Erythroblast (primary cell): ENCODE data around the gene TUBA4A.

Experiments
- DNase-seq, 2 experiments: peaks; one replicate each; lab custom pipeline; 2025; lab: John Stamatoyannopoulos, UW
- GATA1 ChIP-seq: IDR thresholded peaks from 2 replicates; pipeline ENCODE4 v1.6.1; 2011; ENCODE audit warnings: low read depth, mild to moderate bottlenecking, control low read depth, low read length, moderate library complexity
- POLR2A ChIP-seq: IDR thresholded peaks from 2 replicates; pipeline ENCODE4 v1.6.1; 2011; ENCODE audit warnings: mild to moderate bottlenecking, low read length

The TUBA4A gene

DNA sequence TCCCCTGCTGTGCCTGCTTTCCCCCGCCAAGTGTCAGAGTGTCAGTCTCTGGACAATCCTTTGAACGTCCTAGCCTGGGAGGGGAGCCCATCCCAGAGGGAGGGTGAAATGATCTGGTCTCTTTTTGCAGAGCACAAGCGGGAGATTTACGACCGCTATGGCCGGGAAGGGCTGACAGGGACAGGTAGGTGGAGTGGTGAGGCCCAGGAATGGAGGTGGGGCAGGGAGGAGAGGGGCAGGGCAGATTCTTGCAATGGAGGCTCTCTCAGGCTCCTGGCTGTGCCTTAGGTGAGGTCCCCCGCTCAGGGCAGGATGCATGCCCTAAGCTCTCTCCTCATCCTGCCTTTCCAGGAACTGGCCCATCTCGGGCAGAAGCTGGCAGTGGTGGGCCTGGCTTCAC lies 27.9 kb upstream of the TUBA4A start:
- TF ChIP-seq POLR2A = no peak
- TF ChIP-seq GATA1 = no peak
- no peak for DNase-seq

DNA sequence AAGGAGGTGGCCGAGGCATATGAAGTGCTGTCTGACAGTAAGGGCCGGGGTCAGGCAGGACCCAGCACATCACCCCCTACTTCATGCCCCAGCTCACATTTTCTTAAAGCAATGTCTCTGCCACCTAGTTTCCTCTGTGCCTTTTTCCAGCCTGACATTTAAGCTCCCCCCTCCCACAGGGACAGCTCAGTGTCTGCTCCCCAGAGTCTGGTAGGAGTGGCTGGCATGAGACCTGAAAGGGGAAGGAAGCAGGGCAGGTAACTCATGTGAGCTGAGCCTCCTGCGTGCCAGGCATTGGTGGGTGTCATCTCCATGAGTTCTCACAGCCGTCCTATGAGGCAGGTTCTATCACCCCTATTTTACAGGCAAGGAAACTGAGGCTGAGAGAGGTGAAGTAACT lies 26.9 kb upstream of the TUBA4A start:
- no peak for TF ChIP-seq POLR2A
- no peak for TF ChIP-seq GATA1
- no peak for DNase-seq

DNA sequence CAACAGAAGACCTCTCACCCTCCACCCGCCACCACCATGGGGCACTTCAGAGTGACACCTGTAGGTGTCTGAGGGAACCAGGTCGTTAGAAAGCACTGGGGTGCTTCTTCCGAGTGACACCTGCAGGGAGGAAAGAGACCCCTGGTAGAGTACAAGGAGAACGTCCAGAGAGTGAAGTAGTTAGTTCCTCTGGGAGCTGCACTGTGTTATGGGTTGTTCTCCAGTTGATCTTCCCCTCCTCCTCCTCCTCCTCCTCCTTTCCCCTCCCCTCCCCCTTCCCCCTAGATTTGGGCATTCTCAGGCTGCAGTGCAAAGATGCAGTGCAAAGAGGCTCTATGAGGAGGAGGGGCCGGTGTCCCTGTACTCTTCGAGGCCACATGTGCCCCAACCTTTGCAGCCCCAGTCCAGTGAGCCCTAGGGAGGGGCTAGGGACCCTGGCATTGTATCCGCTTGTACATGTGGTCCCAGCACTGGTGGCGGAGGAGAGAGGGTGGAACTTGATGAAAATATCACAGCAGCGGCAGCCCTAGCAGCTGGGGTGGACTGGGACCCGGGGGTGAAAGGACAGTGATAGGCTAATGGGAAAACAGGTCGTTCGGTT lies 26.3 kb upstream of the TUBA4A start:
- DNase-seq = no peak
- TF ChIP-seq POLR2A (peak; percentile 50), GATA1 (no peak)

DNA sequence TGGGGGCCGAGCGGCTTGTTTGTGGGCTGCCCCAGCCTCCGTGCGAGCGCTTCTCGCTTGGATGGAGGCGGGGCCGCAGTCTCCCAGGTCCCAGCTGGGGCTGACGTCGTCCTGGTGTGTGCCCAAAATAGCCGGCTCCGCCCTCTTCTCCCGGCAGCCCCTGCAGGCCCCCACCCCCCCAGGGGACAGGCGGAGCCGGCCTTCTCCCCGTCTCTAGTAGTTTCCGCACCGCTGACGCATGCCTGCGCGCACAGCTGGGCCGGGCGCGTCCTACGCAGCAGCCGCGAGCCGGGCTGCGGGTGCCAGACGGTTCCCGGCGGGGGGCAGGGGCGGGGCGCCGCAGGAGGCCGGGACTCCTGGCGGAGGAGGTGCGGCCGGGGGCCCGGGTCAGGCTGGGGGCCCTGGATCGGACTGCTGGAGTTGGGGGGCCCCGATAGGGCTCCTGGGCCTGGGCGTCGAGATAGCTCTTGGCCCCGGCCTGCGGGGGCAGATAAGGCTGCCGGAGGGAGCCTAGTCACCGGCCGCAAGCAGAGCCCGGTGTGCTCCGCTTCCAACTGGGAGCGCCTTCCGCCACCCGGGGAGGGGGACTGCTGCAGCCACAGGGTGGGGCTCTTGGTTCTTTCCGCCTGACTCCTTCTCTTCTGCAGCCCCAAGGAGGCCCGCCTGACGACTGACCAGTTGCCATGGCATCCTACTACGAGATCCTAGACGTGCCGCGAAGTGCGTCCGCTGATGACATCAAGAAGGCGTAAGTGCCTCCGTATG lies 25.6 kb upstream of the TUBA4A start, which contains the start of gene DNAJB2:
Gene DNAJB2, plus strand, starts transcription at position 216 of the 765 bp plus-strand sequence. Its CDS starts 468 bp downstream, at position 684.
- DNase-seq = peak; percentile 100
- TF ChIP-seq POLR2A = peak; percentile 77
- peak; percentile 98 for TF ChIP-seq GATA1

DNA sequence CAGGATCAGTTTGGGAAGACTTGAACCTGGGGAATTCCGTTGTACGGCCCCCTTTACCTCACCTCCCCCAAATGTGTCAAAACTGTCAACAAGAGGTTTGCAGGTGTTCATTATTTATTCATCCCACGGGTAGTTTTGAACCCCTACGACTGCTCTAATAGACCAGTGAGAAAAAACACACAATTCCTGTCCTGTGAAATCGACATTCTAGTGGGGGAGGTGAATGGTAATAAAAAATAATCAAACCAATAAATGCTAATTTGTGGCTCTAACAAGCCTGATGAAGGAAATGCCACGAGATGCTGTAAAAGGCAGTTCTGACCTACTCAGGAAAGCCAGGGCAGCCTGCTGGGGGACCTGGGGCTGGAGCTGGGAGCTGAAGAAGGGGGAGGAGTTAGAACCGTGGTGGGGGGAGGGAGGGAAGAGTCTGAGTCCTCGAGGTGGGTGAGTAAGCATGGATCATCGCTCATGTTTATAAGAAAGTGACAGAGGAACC lies 25.0 kb upstream of the TUBA4A start:
- no peak for TF ChIP-seq POLR2A
- TF ChIP-seq GATA1 = no peak
- no peak for DNase-seq

DNA sequence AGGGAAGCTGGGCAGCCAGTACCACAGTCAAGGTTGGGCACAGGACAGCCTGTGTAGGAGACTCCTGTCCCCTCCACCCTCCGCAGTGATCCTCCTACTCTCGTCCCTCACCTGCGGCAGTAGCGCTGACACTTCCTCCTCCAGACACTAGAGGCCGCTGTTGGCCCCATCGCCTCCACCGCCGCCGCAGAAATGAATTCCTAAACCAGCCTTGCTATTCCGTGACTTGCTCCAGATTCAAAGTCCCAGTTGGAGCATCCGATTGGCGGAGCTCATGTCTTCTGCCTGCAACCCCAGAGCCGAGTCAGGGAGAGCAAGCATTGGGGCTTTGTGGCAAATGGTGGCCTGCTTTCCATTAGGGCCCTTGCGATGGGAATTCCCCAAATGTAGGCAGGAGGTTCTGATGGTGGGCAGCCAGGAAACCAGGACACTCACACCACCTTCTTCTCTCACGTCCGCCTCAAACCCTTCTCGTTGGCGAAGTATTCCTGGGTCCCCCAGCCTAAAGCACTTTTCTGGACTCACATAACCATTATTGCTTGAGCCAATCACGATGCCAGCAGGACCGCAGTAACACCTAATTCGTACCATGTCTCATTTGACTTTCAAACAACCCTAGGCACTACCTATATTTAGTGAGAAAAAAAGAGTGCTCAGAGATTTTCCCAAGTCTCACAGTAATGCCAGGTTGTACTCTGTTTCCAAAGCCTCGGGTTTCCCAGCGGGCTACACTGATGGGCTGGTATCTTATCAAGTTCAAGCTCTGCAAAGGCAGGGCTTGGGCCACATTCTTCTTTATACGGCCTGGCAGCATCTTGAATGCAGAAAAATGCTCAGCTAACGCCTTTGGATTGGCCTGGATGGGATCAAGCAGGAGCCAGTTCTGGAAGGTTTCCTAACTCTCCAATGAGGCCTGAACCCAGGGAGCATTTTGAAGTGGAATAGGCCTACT lies 24.3 kb upstream of the TUBA4A start:
- no peak for TF ChIP-seq POLR2A
- TF ChIP-seq GATA1 = no peak
- peak; percentile 76 to 90 for DNase-seq

DNA sequence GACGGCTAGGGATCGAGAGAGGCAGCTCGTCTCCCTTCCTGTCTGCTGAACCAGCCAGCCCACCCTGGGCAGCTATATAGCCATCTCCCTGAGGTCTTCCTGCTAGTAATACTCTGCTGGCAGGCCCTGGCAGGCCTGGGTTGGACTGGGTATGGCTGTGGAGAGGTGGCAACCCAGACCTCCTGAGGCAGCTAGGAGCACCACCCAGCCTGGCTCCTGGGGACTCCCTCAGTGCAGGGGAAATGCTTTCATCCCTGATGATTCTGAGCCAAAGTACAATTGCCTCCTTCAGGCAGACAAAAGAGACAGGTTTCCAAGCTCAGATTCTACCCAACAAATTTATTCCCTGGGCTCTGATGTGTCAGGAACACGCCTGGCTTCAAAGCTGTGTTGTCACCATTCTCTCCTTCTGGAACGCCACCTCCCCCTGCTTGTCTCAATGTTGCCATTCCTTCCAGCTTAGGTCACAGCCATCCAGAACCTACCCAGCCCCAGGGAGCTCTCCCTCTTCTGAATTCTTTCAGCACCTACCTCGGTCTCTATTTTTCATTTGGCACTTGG lies 20.7 kb upstream of the TUBA4A start:
- TF ChIP-seq GATA1 (no peak), POLR2A (no peak)
- no peak for DNase-seq

DNA sequence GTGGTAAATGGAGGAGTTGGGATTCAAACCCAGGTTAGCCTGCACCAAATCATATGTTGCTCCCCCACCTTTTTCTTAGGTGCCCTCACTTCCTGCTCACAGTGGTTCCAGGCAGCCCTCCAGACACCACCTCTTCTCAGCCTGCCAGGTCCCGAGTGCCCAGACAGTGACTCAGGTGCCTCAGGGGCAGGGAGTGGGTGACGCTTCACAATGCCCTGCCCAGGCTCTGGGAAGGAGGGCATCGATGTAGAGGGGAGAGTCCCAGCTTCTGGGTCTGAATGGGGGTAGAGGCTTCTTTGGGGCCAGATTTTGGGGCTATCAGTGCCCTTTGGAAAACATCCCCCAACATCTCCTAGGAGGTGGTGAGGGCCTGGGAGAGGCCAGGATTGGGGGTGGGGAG lies 20.2 kb upstream of the TUBA4A start:
- TF ChIP-seq POLR2A (no peak), GATA1 (no peak)
- DNase-seq = no peak

DNA sequence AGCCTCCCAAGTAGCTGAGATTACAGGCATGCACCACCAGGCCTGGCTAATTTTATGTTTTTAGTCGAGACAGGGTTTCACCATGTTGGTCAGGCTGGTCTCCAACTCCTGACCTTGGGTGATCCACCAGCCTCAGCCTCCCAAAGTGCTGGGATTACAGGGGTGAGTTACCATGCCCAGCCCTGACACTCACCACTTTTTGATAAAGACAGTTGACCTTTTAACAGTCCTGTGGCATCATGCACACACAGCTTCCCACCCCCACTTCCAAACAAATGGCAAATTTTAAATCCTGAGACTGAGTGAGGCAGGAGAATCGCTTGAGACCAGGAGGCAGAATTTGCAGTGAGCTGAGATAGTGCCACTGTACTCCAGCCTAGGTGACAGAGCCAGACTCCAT lies 19.3 kb upstream of the TUBA4A start:
- no peak for TF ChIP-seq POLR2A
- no peak for TF ChIP-seq GATA1
- DNase-seq = peak in 1 of 2 experiments; percentile 52

DNA sequence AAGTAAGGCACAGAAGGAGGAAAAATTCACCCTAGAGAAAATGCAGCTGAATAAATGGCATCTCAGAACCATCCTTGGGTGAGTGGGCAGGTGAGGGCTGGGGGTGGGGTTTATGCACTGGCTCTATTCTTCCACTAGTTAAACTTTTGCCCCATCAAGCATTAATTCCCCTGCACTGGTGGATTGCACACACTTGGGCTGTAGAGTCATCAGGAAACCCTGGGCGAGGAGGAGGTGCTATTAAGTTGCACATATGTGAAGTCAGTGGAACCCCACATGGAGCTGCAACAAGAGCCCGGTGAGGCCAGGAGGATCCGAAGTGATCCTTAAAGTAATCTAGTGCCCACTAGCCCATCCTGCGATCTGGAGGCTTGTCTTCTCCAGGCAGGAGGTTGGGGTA lies 18.6 kb upstream of the TUBA4A start:
- no peak for DNase-seq
- TF ChIP-seq GATA1 (no peak), POLR2A (no peak)

DNA sequence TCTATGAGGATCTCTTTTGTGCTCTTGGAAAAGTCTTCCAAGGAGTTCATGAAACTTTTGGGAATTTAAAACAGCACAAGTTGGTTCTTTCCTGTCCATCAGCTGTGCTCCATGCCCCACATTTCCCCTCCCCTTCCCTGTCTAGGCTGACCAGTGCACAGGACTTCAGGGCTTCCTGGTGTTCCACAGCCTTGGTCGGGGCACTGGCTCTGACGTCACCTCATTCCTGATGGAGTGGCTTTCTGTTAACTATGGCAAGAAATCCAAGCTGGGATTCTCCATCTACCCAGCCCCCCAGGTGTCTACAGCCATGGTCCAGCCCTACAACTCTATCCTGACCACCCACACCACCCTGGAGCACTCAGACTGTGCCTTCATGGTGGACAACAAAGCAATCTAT lies 17.3 kb upstream of the TUBA4A start:
- TF ChIP-seq POLR2A (no peak), GATA1 (no peak)
- no peak for DNase-seq

DNA sequence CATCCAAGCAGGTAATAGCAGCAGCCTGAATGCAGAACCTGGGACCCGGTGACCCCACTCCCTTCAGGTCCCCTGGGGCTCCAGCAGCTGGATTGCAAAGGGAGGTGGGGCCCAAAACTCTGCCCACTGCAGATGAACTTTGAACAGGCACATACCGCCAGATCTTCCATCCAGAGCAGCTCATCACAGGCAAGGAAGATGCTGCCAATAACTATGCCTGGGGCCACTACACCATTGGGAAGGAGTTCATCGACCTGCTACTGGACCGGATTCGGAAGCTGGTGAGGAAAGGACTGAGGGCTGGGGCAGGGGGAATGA lies 16.3 kb upstream of the TUBA4A start:
- no peak for DNase-seq
- TF ChIP-seq POLR2A = no peak
- TF ChIP-seq GATA1 = no peak

DNA sequence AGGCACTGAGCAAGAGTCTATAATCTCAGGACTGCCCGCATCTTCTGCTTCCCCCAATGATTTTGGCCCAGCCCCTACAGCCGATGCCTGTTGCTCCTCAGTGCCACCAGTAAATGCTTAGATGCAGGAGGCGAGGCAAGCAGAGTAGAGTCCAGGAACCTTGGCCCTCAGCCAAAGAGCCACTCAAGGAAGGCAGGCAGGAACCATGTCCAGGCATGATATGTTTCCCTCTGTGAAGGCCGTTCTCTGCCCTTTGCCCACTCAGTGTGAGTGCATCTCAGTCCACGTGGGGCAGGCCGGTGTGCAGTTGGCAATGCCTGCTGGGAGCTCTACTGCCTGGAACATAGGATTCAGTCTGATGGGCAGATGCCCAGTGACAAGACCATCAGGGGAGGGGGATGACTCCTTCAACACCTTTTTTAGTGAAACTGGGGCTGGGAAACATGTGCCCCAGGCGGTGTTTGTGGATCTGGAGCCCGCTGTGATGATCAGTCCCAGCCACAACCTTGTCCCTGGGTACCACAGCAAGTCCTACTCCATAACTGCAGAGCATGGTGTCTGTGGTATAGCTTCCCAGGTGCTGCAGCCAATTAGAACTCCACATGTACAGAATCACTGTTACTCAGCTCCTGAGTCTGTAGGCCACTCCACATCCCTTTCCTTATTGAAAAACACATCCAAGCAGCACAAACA lies 15.8 kb upstream of the TUBA4A start:
- no peak for DNase-seq
- no peak for TF ChIP-seq POLR2A
- TF ChIP-seq GATA1 = no peak
